Karpas-422 (cell line): Measurements from ENCODE around the gene CGAS. TPM values are rescaled to one million over a fixed set of nuclear protein-coding genes. Genes with fewer than 3 reads are reported as not detected.

Source experiments
- DNase-seq: peaks from one replicate; pipeline ENCODE4 v3.0.0-alpha.2; 2015
- H2AFZ ChIP-seq: fragments of 200-600 bp; sonication (generic); 2 replicates; pipeline ENCODE4 v1.6.1; 2014; ENCODE audit warnings: antibody characterized with exemption, low read length, mixed read lengths
- H3K27ac ChIP-seq: fragments of 200-600 bp; sonication (generic); 2 replicates; pipeline ENCODE4 v1.5.1; 2014; ENCODE audit warnings: mild to moderate bottlenecking, low read length, moderate library complexity
- H3K27me3 ChIP-seq: fragments of 200-600 bp; sonication (generic); 2 replicates; pipeline ENCODE4 v1.6.1; 2014; ENCODE audit warnings: low read length, mixed read lengths
- H3K36me3 ChIP-seq: fragments of 200-600 bp; sonication (generic); 2 replicates; pipeline ENCODE4 v1.6.1; 2014; ENCODE audit warnings: low read length, mixed read lengths; ENCODE audit not compliant: insufficient read depth
- H3K4me1 ChIP-seq: fragments of 200-600 bp; sonication (generic); 2 replicates; pipeline ENCODE4 v1.6.1; 2014; ENCODE audit warnings: mild to moderate bottlenecking, low read length, mixed read lengths
- H3K4me2 ChIP-seq: fragments of 200-600 bp; sonication (generic); 2 replicates; pipeline ENCODE4 v1.6.1; 2014; ENCODE audit warnings: low read length, low read depth, mild to moderate bottlenecking; ENCODE audit not compliant: poor library complexity, severe bottlenecking
- H3K4me3 ChIP-seq: fragments of 200-600 bp; sonication (generic); 2 replicates; pipeline ENCODE4 v1.5.1; 2014; ENCODE audit warnings: mild to moderate bottlenecking, antibody characterized with exemption, low read length, mixed read lengths
- H3K79me2 ChIP-seq: fragments of 200-600 bp; sonication (generic); 2 replicates; pipeline ENCODE4 v1.6.1; 2014; ENCODE audit warnings: mild to moderate bottlenecking, low read length, mixed read lengths
- H3K9ac ChIP-seq: fragments of 200-600 bp; sonication (generic); 2 replicates; pipeline ENCODE4 v1.6.0; 2014; ENCODE audit warnings: low read length
- H3K9me2 ChIP-seq: fragments of 200-600 bp; sonication (generic), shearing (Covaris generic); replicated peaks from 2 replicates; pipeline ENCODE4 v1.6.0; 2014; ENCODE audit warnings: mild to moderate bottlenecking, low read length, moderate library complexity; ENCODE audit not compliant: insufficient read depth
- H3K9me3 ChIP-seq: fragments of 300-700, 200-600 bp; sonication (generic); 2 replicates; pipeline ENCODE4 v1.6.1; 2014; ENCODE audit warnings: low read length, mixed read lengths
- H4K20me1 ChIP-seq: fragments of 200-600 bp; sonication (generic); 2 replicates; pipeline ENCODE4 v1.6.1; 2014; ENCODE audit warnings: mild to moderate bottlenecking, antibody characterized with exemption, low read length, low read depth; ENCODE audit not compliant: insufficient read depth
- total RNA-seq: library from RNA; depleted of rRNA; stranded (reverse); fragments of >200 nt; shearing (Covaris generic); gene quantifications from 2 replicates; pipeline ENCODE4 v1.2.3, GENCODE V29; 2014; ENCODE audit warnings: low replicate concordance; rRNA removed

The CGAS gene
- 10.7 and 12.8 TPM in 2 replicates for total RNA-seq

DNA sequence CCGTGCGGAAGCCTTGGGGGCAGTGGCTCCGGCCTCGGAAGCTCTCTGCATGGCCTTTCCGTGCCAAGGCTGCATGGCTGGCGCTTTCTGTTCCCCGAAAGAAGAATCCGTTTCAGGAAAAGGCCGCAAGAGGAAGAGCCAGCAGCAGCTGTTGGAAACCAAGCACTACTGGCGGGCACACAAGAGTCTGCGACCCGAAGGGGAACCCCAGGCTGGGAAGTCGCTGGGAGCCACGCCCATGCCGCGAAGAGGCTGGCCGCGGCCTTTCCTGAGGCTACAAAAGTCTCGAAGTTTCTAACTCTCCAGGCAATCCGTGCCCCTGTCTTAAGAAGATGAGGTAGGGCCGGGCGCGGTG lies at the start of gene CGAS:
TSS of gene CGAS (minus strand) at position 191 of the 355 bp plus-strand sequence. CDS start at position 75, 116 bp downstream.
- peak; percentile 85 for DNase-seq
- Histone ChIP-seq H3K4me2 (peak within 1 kb of the TSS; percentile 95), H4K20me1 (no peaks in the 10 kb centered on the region), H2AFZ (peak within 1 kb of the TSS; percentile 89), H3K27ac (peak within 1 kb of the TSS; percentile 83), H3K79me2 (peaks cover 57% of the 10 kb centered on the region), H3K9me2 (no peaks in the 10 kb centered on the region), H3K4me3 (peak within 1 kb of the TSS; percentile 81), H3K9ac (peak within 1 kb of the TSS; percentile 88), H3K4me1 (peaks cover 29% of the 10 kb centered on the region), H3K36me3 (peaks cover 11% of the 10 kb centered on the region; the same call in 1 of the 2 replicates), H3K9me3 (no peaks in the 10 kb centered on the region), H3K27me3 (no peaks in the 10 kb centered on the region)

GRCh38 chr6:73497915-73498314 lies 45.8 kb upstream of the CGAS start:
- Histone ChIP-seq H4K20me1 (no peaks in the 10 kb centered on the region), H3K36me3 (peaks cover 34% of the 10 kb centered on the region)

GRCh38 chr6:73491377-73491776 lies 39.3 kb upstream of the CGAS start:
- H4K20me1 ChIP-seq, result no peaks in the 10 kb centered on the region
- H3K9ac ChIP-seq, result no peak overlapping the region
- no peak overlapping the region for H3K27ac ChIP-seq
- H3K9me3 ChIP-seq, result no peaks in the 10 kb centered on the region
- no peak overlapping the region for H3K4me2 ChIP-seq
- no peak overlapping the region for H2AFZ ChIP-seq
- H3K9me2 ChIP-seq, result no peaks in the 10 kb centered on the region
- H3K4me3 ChIP-seq, result no peak overlapping the region
- peaks cover 44% of the 10 kb centered on the region for H3K36me3 ChIP-seq
- DNase-seq, result no peak
- no peaks in the 10 kb centered on the region for H3K27me3 ChIP-seq
- H3K4me1 ChIP-seq, result no peaks in the 10 kb centered on the region
- H3K79me2 ChIP-seq, result peaks cover 23% of the 10 kb centered on the region

More at GRCh38 chr6:73497915-73498314, 45.8 kb upstream of the CGAS start:
- Histone ChIP-seq H3K9me2 (no peaks in the 10 kb centered on the region), H3K9me3 (no peaks in the 10 kb centered on the region), H3K9ac (no peak overlapping the region), H3K27me3 (no peaks in the 10 kb centered on the region), H3K4me1 (no peaks in the 10 kb centered on the region), H3K4me3 (no peak overlapping the region), H3K27ac (no peak overlapping the region), H2AFZ (no peak overlapping the region), H3K4me2 (no peak overlapping the region), H3K79me2 (0 out of 2 replicates have a peak, but pooled peaks cover 3% of the 10 kb centered on the region)
- no peak for DNase-seq

DNA sequence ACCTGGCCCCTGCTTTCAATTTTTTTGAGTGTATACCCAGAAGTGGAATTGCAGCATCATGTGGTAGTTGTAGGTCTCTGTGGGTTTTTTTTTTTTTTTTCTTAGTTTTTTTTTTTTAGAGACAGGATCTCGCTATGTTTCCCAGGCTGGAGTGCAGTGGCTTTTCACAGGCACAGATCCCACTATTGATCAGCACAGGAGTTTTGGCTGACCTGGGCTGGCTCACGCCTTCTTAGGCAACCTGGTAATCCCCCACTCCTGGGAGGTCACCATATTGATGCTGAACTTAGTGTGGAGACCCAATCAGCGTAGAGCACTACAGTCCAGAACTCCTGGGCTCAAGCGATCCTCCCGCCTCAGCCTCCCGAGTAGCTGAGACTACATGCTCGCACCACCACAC lies 35.4 kb upstream of the CGAS start:
- Histone ChIP-seq H3K4me3 (no peak overlapping the region), H3K9ac (no peak overlapping the region), H3K9me2 (no peaks in the 10 kb centered on the region), H3K4me1 (no peaks in the 10 kb centered on the region), H2AFZ (no peak overlapping the region), H3K9me3 (no peaks in the 10 kb centered on the region), H3K79me2 (peaks cover 23% of the 10 kb centered on the region), H3K27me3 (no peaks in the 10 kb centered on the region), H3K27ac (no peak overlapping the region), H4K20me1 (no peaks in the 10 kb centered on the region), H3K4me2 (no peak overlapping the region), H3K36me3 (peaks cover 57% of the 10 kb centered on the region)
- DNase-seq, result no peak

DNA sequence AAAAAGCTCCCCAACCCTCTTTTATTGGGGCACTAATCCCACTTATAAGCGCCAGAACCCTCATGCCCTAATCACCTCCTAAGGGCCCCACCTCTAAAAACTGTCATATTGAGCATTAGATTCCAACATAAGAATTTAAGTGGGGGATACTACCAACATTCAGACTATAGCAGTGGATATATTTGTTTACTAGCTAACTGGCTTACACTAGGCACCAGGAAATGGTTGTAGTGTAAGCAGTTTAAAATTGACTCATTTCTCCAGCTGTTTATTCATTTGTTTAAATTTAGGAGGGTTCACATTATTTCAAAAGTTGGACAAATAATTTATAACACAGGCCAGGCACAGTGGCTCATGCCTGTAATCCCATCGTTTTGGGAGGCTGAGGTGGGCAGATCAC lies 32.3 kb upstream of the CGAS start:
- Histone ChIP-seq H4K20me1 (no peaks in the 10 kb centered on the region), H3K4me2 (no peak overlapping the region), H3K9me2 (no peaks in the 10 kb centered on the region), H3K4me1 (no peaks in the 10 kb centered on the region), H3K36me3 (peaks cover 61% of the 10 kb centered on the region), H3K27me3 (no peaks in the 10 kb centered on the region), H3K79me2 (peaks cover 15% of the 10 kb centered on the region), H3K27ac (no peak overlapping the region), H3K4me3 (no peak overlapping the region), H3K9me3 (no peaks in the 10 kb centered on the region), H3K9ac (no peak overlapping the region), H2AFZ (no peak overlapping the region)
- no peak for DNase-seq

DNA sequence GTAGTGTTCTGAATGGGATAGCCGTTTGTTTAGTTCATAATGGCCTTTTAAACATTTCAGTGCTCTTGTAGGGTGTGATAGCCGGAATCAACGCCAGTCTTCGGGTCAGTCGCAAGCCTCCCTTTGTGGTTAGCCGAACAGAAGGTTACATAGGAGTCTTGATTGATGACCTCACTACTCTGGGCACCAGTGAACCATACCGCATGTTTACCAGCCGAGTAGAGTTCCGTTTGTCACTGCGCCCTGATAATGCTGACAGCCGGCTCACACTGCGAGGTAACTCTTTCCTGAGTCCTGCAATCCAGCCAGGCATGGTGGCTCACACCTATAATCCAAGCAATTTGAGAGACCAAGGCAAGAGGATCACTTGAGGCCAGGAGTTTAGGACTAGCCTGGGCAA lies 29.9 kb upstream of the CGAS start:
- H2AFZ ChIP-seq, result no peak overlapping the region
- no peaks in the 10 kb centered on the region for H3K9me3 ChIP-seq
- H3K9me2 ChIP-seq, result no peaks in the 10 kb centered on the region
- no peaks in the 10 kb centered on the region for H3K27me3 ChIP-seq
- H3K4me3 ChIP-seq, result no peak overlapping the region
- H3K9ac ChIP-seq, result no peak overlapping the region
- no peak overlapping the region for H3K4me2 ChIP-seq
- no peaks in the 10 kb centered on the region for H4K20me1 ChIP-seq
- no peak overlapping the region for H3K27ac ChIP-seq
- no peaks in the 10 kb centered on the region for H3K4me1 ChIP-seq
- H3K36me3 ChIP-seq, result peaks cover 44% of the 10 kb centered on the region
- DNase-seq, result no peak
- peaks cover 3% of the 10 kb centered on the region; the same call in 1 of the 2 replicates for H3K79me2 ChIP-seq

DNA sequence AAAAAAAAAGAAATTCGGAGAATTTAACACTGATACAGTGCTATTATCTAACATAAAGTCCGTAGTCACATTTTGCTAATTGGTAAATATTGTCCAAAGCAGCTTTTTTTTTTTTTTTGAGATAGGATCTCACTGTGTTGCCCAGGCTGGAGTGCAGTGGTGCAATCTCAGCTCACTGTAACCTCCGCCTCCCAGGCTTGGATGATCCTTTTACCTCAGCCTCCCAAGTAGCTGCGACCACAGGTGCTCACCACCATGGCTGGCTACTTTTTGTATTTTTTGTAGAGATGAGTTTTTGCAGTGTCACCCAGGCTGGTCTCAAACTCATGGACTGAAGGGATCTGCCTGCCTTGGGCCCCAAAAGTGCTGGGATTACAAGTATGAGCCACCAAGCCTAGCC lies 25.3 kb upstream of the CGAS start:
- H3K9me3 ChIP-seq, result no peaks in the 10 kb centered on the region
- no peak overlapping the region for H3K27ac ChIP-seq
- no peaks in the 10 kb centered on the region for H3K9me2 ChIP-seq
- H3K36me3 ChIP-seq, result peaks cover 35% of the 10 kb centered on the region
- H3K4me1 ChIP-seq, result peaks cover 1% of the 10 kb centered on the region
- no peak overlapping the region for H3K4me2 ChIP-seq
- no peaks in the 10 kb centered on the region for H4K20me1 ChIP-seq
- peaks cover 7% of the 10 kb centered on the region; the same call in 1 of the 2 replicates for H3K79me2 ChIP-seq
- no peaks in the 10 kb centered on the region for H3K27me3 ChIP-seq
- H3K9ac ChIP-seq, result no peak overlapping the region
- H3K4me3 ChIP-seq, result no peak overlapping the region
- no peak overlapping the region for H2AFZ ChIP-seq
- DNase-seq, result no peak

- H3K36me3 ChIP-seq, result peaks cover 30% of the 10 kb centered on the region
- no peaks in the 10 kb centered on the region for H3K9me2 ChIP-seq
- no peaks in the 10 kb centered on the region for H4K20me1 ChIP-seq
- no peak overlapping the region for H3K9ac ChIP-seq
- H3K27me3 ChIP-seq, result no peaks in the 10 kb centered on the region
- H3K27ac ChIP-seq, result no peak overlapping the region
- no peak overlapping the region for H3K4me2 ChIP-seq
- H3K9me3 ChIP-seq, result no peaks in the 10 kb centered on the region
- peaks cover 7% of the 10 kb centered on the region; the same call in 1 of the 2 replicates for H3K79me2 ChIP-seq
- H3K4me1 ChIP-seq, result peaks cover 8% of the 10 kb centered on the region
- no peak overlapping the region for H2AFZ ChIP-seq
- H3K4me3 ChIP-seq, result no peak overlapping the region
- no peak for DNase-seq
These were observed 24.6 kb upstream of the CGAS start for GRCh38 chr6:73476723-73477122.
